ENCODE measurements around the gene CCR3.

GRCh38 chr3:46200211-46200610, 42.0 kb upstream of the CCR3 start:
- TF ChIP-seq REST (IDR thresholded peaks at IDR 0.05; ENCODE audit: low read depth) (no peak), CREB1 (IDR thresholded peaks at IDR 0.05; ENCODE audit: low read depth) (no peak), TEAD4 (IDR thresholded peaks at IDR 0.05) (no peak), EGR1 (IDR thresholded peaks at IDR 0.05) (no peak), EP300 (IDR thresholded peaks at IDR 0.05; ENCODE audit: borderline replicate concordance) (no peak), FOXM1 (IDR thresholded peaks at IDR 0.05; ENCODE audit: borderline replicate concordance, low read depth) (no peak)

Data from Ishikawa (cell line).